Measurements from ENCODE around the gene RFX3. TPM values are rescaled to one million over a fixed set of nuclear protein-coding genes. Genes with fewer than 3 reads are reported as not detected.
"Not testable (repeated sequence)": the region's sequence is repeated elsewhere in the genome, so short reads cannot be mapped to it uniquely, and the experiment has no call there.

Gene RFX3
- total RNA-seq, 2 experiments from 2014 or later = 22.9 to 24.8 TPM

DNA sequence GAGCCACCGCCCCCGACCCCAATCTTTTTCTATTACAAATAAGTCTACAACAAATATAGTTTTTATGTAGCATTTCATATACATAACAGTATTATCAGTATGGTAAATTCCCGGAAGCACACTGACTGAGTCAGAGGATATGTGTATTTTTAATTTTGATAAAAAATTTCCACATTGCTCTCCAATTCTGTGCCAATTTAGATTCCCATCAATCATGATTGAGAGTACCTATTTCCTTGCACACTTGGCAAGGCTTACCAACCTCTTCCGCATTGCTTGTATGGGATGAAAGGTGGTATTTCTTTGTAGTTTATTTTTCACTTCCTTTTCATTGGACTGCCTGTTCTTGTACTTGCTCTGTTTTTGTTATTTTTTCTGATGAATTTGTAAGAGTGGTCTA lies 204.6 kb downstream of the RFX3 start:
- peaks cover 57% of the 10 kb centered on the region for H3K36me3 Mint-ChIP-seq (ENCODE audit: low read depth)
- no peak overlapping the region for H3K27ac Mint-ChIP-seq
- no peak overlapping the region for H3K4me3 ChIP-seq (ENCODE audit: low read length)

DNA sequence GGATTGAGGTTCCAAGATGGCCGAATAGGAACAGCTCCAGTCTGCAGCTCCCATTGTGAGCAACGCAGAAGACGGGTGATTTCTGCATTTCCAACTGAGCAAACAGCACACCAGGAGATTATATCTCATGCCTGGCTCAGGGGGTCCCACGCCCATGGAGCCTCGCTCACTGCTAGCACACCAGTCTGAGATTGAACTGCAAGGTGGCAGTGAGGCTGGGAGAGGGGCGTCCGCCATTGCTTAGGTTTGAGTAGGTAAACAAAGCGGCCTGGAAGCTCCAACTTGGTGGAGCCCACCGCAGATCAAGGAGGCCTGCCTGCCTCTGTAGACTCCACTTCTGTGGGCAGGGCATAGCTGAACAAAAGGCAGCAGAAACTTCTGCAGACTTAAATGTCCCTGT lies 213.2 kb downstream of the RFX3 start:
- H3K27me3 ChIP-seq (ENCODE audit: control insufficient read depth in 1 of 2, insufficient read depth in 2 of 2, low read length in 2 of 2); intact Hi-C loops (cut with DNase I, micrococcal nuclease); H3K36me3 ChIP-seq (ENCODE audit: insufficient read depth, low read length); ATAC-seq (ENCODE audit: poor library complexity); H3K9me3 Mint-ChIP-seq; H3K4me3 ChIP-seq (ENCODE audit: low read length); H3K4me1 Mint-ChIP-seq (ENCODE audit: low read depth); H3K27me3 Mint-ChIP-seq; H3K4me3 Mint-ChIP-seq; H3K9me3 ChIP-seq (ENCODE audit: control insufficient read depth in 1 of 2, insufficient read depth in 1 of 2, low read length in 2 of 2); DNase-seq; POLR2A ChIA-PET; H3K27ac Mint-ChIP-seq; H3K27ac ChIP-seq (ENCODE audit: low read depth in 1 of 2, low read length in 2 of 2); H3K4me1 ChIP-seq (ENCODE audit: insufficient read depth, low read length): not testable (repeated sequence)
- H3K36me3 Mint-ChIP-seq (ENCODE audit: low read depth) = peaks cover 54% of the 10 kb centered on the region
- CTCF ChIA-PET = interaction anchor here (1.2 kb wide), 1 partner anchor 129 kb away, joined by 3 read pairs; no protein-coding TSS in a partner anchor

More for the DNA sequence above, 204.6 kb downstream of the RFX3 start:
- POLR2A ChIA-PET = no interaction called here
- H3K4me1 ChIP-seq (ENCODE audit: insufficient read depth, low read length) = no peaks in the 10 kb centered on the region
- TF ChIP-seq, protein P1, sequence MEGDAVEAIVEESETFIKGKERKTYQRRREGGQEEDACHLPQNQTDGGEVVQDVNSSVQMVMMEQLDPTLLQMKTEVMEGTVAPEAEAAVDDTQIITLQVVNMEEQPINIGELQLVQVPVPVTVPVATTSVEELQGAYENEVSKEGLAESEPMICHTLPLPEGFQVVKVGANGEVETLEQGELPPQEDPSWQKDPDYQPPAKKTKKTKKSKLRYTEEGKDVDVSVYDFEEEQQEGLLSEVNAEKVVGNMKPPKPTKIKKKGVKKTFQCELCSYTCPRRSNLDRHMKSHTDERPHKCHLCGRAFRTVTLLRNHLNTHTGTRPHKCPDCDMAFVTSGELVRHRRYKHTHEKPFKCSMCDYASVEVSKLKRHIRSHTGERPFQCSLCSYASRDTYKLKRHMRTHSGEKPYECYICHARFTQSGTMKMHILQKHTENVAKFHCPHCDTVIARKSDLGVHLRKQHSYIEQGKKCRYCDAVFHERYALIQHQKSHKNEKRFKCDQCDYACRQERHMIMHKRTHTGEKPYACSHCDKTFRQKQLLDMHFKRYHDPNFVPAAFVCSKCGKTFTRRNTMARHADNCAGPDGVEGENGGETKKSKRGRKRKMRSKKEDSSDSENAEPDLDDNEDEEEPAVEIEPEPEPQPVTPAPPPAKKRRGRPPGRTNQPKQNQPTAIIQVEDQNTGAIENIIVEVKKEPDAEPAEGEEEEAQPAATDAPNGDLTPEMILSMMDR (IDR thresholded peaks at IDR 0.05) = no peak
- no peaks in the 10 kb centered on the region for H3K27me3 Mint-ChIP-seq
- ATAC-seq (ENCODE audit: poor library complexity) (no peak), DNase-seq (no peak)
- H3K4me1 Mint-ChIP-seq (ENCODE audit: low read depth) = no peaks in the 10 kb centered on the region
- H3K4me3 Mint-ChIP-seq = no peak overlapping the region
- no peak overlapping the region for H3K27ac ChIP-seq (ENCODE audit: low read depth in 1 of 2, low read length in 2 of 2)
- intact Hi-C loops (cut with DNase I, micrococcal nuclease) = no loop called here
- CTCF ChIA-PET = no interaction called here
- no peaks in the 10 kb centered on the region for H3K36me3 ChIP-seq (ENCODE audit: insufficient read depth, low read length)
- peaks cover 0 to 3% of the 10 kb centered on the region in 2 experiments for H3K9me3 ChIP-seq (ENCODE audit: control insufficient read depth in 1 of 2, insufficient read depth in 1 of 2, low read length in 2 of 2)
- H3K27me3 ChIP-seq (ENCODE audit: control insufficient read depth in 1 of 2, insufficient read depth in 2 of 2, low read length in 2 of 2) = no peaks in the 10 kb centered on the region
- no peaks in the 10 kb centered on the region for H3K9me3 Mint-ChIP-seq

DNA sequence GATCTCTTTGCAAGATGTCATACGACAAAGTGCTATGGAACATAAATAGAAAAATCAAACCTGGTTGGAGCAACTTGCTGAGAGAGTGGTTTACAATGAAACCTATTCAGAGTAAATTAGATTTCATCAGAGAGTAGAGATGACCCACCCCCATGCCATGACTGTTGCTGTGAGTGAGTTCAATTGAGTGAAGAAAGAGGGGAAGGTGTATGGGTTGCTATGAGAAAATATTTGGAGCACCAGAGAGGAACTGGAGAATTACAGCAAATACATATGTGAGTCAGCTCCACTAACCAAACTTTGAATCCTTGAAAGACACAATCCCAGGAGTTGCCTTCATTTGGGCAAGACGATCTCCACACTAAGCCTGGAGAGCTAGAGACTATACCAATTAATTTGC lies 217.2 kb downstream of the RFX3 start:
- POLR2A ChIA-PET = no interaction called here
- H3K4me3 Mint-ChIP-seq = no peak overlapping the region

DNA sequence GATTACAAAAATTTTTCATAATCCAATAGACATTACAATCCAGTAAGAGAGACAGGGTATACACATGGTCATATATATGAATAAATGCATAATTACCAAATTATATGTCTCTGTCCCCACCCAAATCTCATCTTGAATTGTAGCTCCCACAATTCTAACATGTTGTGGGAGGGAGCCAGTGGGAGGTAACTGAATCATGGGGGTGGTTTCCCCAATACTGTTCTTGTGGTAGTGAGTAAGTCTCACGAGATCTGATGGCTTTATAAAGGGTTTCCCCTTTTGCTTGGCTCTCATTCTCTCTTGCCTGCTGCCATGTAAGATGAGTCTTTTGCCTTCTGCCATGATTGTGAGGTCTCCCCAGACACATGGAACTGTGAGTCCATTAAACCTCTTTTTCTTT lies 221.4 kb downstream of the RFX3 start:
- H3K9me3 ChIP-seq (ENCODE audit: control insufficient read depth in 1 of 2, insufficient read depth in 1 of 2, low read length in 2 of 2); CTCF ChIA-PET; intact Hi-C loops (cut with DNase I, micrococcal nuclease); H3K4me3 Mint-ChIP-seq; H3K27ac ChIP-seq (ENCODE audit: low read depth in 1 of 2, low read length in 2 of 2); H3K27me3 ChIP-seq (ENCODE audit: control insufficient read depth in 1 of 2, insufficient read depth in 2 of 2, low read length in 2 of 2); POLR2A ChIA-PET; DNase-seq; H3K27me3 Mint-ChIP-seq; H3K4me1 Mint-ChIP-seq (ENCODE audit: low read depth); H3K4me1 ChIP-seq (ENCODE audit: insufficient read depth, low read length); H3K4me3 ChIP-seq (ENCODE audit: low read length); H3K36me3 ChIP-seq (ENCODE audit: insufficient read depth, low read length); H3K9me3 Mint-ChIP-seq; ATAC-seq (ENCODE audit: poor library complexity); H3K27ac Mint-ChIP-seq: not testable (repeated sequence)
- H3K36me3 Mint-ChIP-seq (ENCODE audit: low read depth) = peaks cover 64% of the 10 kb centered on the region

More for the DNA sequence above, 217.2 kb downstream of the RFX3 start:
- H3K27me3 ChIP-seq (ENCODE audit: control insufficient read depth in 1 of 2, insufficient read depth in 2 of 2, low read length in 2 of 2) = no peaks in the 10 kb centered on the region
- no peaks in the 10 kb centered on the region for H3K36me3 ChIP-seq (ENCODE audit: insufficient read depth, low read length)
- intact Hi-C loops (cut with DNase I, micrococcal nuclease) = no loop called here
- no peak overlapping the region for H3K27ac ChIP-seq (ENCODE audit: low read depth in 1 of 2, low read length in 2 of 2)
- no peaks in the 10 kb centered on the region for H3K4me1 ChIP-seq (ENCODE audit: insufficient read depth, low read length)
- no peaks in the 10 kb centered on the region for H3K9me3 ChIP-seq (ENCODE audit: control insufficient read depth in 1 of 2, insufficient read depth in 1 of 2, low read length in 2 of 2)
- H3K4me1 Mint-ChIP-seq (ENCODE audit: low read depth) = no peaks in the 10 kb centered on the region
- ATAC-seq (ENCODE audit: poor library complexity) = no peak
- CTCF ChIA-PET = no interaction called here
- DNase-seq = no peak
- no peaks in the 10 kb centered on the region for H3K27me3 Mint-ChIP-seq
- no peak overlapping the region for H3K4me3 ChIP-seq (ENCODE audit: low read length)
- H3K9me3 Mint-ChIP-seq = no peaks in the 10 kb centered on the region
- H3K36me3 Mint-ChIP-seq (ENCODE audit: low read depth) = peaks cover 60% of the 10 kb centered on the region
- no peak overlapping the region for H3K27ac Mint-ChIP-seq
- TF ChIP-seq, protein P1 (IDR thresholded peaks at IDR 0.05) = no peak
